Hepatocyte (in vitro differentiated cells): ENCODE measurements around the gene PPEF1. TPM values are rescaled to one million over a fixed set of nuclear protein-coding genes. Genes with fewer than 3 reads are reported as not detected.

Experiments used
- DNase-seq: peaks from one replicate; pipeline ENCODE4 v3.0.0-alpha.2; 2016; ENCODE audit warnings: low spot score
- H2AFZ ChIP-seq: fragments of 200-600 bp; sonication (generic); 2 replicates; pipeline ENCODE4 v1.6.0; 2016; ENCODE audit warnings: antibody characterized with exemption, mild to moderate bottlenecking
- H3K27ac ChIP-seq: fragments of 200-600 bp; sonication (generic); 2 replicates; pipeline ENCODE4 v1.5.1; 2016; ENCODE audit warnings: mild to moderate bottlenecking
- H3K27me3 ChIP-seq: fragments of 200-600 bp; sonication (generic); 2 replicates; pipeline ENCODE4 v1.6.1; 2016
- H3K36me3 ChIP-seq: fragments of 200-600 bp; sonication (generic); replicated peaks from 2 replicates; pipeline ENCODE4 v1.5.1; 2016; ENCODE audit warnings: low read depth; ENCODE audit not compliant: insufficient read depth
- H3K4me1 ChIP-seq: fragments of 200-600 bp; sonication (generic); 2 replicates; pipeline ENCODE4 v1.5.1; 2016; ENCODE audit warnings: mild to moderate bottlenecking, moderate library complexity; ENCODE audit not compliant: insufficient read depth
- H3K4me2 ChIP-seq: fragments of 200-600 bp; sonication (generic); 2 replicates; pipeline ENCODE4 v1.6.0; 2016
- H3K4me3 ChIP-seq: fragments of 200-600 bp; sonication (generic); 2 replicates; pipeline ENCODE4 v1.5.1; 2016; ENCODE audit warnings: mild to moderate bottlenecking
- H3K79me2 ChIP-seq: fragments of 200-600 bp; sonication (generic); 2 replicates; pipeline ENCODE4 v1.6.0; 2017; ENCODE audit warnings: mild to moderate bottlenecking
- H3K9me2 ChIP-seq: fragments of 200-600 bp; sonication (generic); replicated peaks from 2 replicates; pipeline ENCODE4 v1.6.0; 2017; ENCODE audit warnings: mild to moderate bottlenecking; ENCODE audit not compliant: insufficient read depth
- H3K9me3 ChIP-seq: fragments of 200-600 bp; sonication (generic); 2 replicates; pipeline ENCODE4 v1.5.1; 2016; ENCODE audit warnings: low read depth, mild to moderate bottlenecking
- H4K20me1 ChIP-seq: fragments of 200-600 bp; sonication (generic); 2 replicates; pipeline ENCODE4 v1.6.0; 2016; ENCODE audit warnings: mild to moderate bottlenecking; ENCODE audit not compliant: insufficient read depth, poor library complexity, severe bottlenecking
- EZH2 ChIP-seq: fragments of 200-600 bp; sonication (generic); IDR thresholded peaks from 2 replicates; pipeline ENCODE4 v1.6.1; 2016; ENCODE audit warnings: antibody characterized with exemption, mild to moderate bottlenecking, borderline replicate concordance
- EZH2phosphoT487 ChIP-seq: fragments of 200-600 bp; sonication (generic); IDR thresholded peaks from one replicate; pipeline ENCODE4 v1.6.1; 2018; ENCODE audit warnings: antibody characterized with exemption, mild to moderate bottlenecking, low read depth, moderate library complexity; ENCODE audit not compliant: unreplicated experiment, severe bottlenecking
- WGBS: methylation state at CpG from one replicate; pipeline ENCODE4 v1.1.6; 2016; ENCODE audit warnings: low lambda C conversion rate; ENCODE audit errors: missing lambda C conversion rate; 5-methylcytosine and 5-hydroxymethylcytosine counted together
- polyA plus RNA-seq: library from polyadenylated mRNA; unstranded; fragments of >200 nt; fragmentation: Nextera tagmentation; extraction: Ambion mirVana; gene quantifications from 2 replicates; pipeline ENCODE4 v1.2.1, GENCODE V29; 2016
- total RNA-seq: library from RNA; depleted of rRNA; stranded (reverse); fragments of >200 nt; gene quantifications from 2 replicates; pipeline ENCODE4 v1.2.3, GENCODE V29; 2014
- TF ChIP-seq, protein P1 (sequence below): fragments of 200-600 bp; sonication (generic); IDR thresholded peaks from 2 replicates; pipeline ENCODE4 v1.5.1; 2016; ENCODE audit warnings: antibody characterized with exemption, mild to moderate bottlenecking; ENCODE audit not compliant: poor library complexity

The PPEF1 gene
- total and polyA plus RNA-seq, 2 experiments from 2014 or later, result 0.22 to 3.1 TPM

DNA sequence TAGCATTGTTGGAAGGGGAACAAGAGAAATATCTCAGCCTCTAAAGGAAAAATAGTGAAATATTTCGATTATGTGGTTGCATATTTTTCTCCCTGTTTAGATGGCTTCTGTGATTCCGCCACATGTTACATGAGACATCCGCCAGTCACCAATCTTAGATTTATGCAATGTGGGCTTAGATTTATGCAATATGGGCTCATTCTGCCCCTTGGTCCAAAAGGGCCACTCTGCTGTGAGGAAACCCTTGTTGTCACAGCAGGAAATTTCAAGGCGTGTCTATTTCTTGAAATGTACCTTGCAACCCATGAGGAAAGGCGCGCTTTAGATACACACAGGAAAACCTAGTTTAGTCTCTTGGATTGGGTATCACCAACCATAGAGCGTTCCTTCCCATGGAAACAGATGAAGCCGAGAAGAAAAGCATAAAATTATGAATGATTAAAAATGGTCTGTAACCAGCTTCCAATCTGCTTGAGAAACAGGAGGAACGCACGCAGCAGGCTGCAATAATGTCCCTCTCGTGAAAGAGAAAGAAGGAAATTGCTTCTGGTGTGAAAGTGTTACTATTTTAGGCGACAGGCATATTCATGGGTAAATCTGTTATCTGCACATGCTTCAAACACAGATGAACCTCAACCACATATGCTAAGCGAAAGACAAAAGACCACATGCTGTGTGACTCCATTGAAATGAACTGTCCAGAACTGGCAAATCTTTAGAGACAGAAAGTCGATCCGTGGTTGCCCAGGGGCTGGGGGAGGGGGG lies 39.2 kb upstream of the PPEF1 start:
- no peaks in the 10 kb centered on the region for H3K27me3 ChIP-seq
- WGBS, result 89% methylated on average over 15 of the region's 15 CpGs
- H3K9me2 ChIP-seq, result no peaks in the 10 kb centered on the region
- H3K9me3 ChIP-seq, result no peaks in the 10 kb centered on the region
- DNase-seq, result no peak
- no peaks in the 10 kb centered on the region for H3K36me3 ChIP-seq
- no peaks in the 10 kb centered on the region for H3K4me1 ChIP-seq
- no peak overlapping the region for H2AFZ ChIP-seq
- H3K27ac ChIP-seq, result no peak overlapping the region
- no peaks in the 10 kb centered on the region for H3K79me2 ChIP-seq
- H3K4me2 ChIP-seq, result no peak overlapping the region
- no peaks in the 10 kb centered on the region for H4K20me1 ChIP-seq
- TF ChIP-seq EZH2 (no peak), EZH2phosphoT487 (no peak)
- TF ChIP-seq, protein P1, sequence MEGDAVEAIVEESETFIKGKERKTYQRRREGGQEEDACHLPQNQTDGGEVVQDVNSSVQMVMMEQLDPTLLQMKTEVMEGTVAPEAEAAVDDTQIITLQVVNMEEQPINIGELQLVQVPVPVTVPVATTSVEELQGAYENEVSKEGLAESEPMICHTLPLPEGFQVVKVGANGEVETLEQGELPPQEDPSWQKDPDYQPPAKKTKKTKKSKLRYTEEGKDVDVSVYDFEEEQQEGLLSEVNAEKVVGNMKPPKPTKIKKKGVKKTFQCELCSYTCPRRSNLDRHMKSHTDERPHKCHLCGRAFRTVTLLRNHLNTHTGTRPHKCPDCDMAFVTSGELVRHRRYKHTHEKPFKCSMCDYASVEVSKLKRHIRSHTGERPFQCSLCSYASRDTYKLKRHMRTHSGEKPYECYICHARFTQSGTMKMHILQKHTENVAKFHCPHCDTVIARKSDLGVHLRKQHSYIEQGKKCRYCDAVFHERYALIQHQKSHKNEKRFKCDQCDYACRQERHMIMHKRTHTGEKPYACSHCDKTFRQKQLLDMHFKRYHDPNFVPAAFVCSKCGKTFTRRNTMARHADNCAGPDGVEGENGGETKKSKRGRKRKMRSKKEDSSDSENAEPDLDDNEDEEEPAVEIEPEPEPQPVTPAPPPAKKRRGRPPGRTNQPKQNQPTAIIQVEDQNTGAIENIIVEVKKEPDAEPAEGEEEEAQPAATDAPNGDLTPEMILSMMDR, result no peak
- no peak overlapping the region for H3K4me3 ChIP-seq

DNA sequence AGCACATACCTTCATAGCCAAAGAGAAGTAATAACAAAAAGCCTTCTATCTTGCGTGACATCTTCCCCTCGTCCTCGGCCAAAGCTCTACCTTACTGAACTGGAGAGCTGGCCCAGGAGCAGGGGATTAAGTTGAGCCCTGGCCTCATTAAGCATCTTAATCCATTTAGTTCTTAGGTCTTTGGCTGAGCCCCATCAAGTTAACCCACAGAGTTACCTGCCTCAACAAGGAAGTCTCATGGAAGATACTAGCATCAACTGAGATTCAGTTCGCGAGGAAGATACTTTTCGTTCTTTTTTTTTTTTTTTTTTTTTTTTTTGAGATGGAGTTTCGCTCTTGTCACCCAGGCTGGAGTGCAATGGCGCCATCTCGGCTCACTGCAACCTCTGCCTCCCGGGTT lies 35.4 kb upstream of the PPEF1 start, which contains the start of gene RS1:
Gene RS1 (minus strand): TSS at position 101 of the 400 bp plus-strand sequence. CDS start 40 bp downstream, at position 61.
- DNase-seq, result no peak
- 85% methylated on average over 9 of the region's 10 CpGs for WGBS
- no peak within 1 kb of the TSS for H3K4me2 ChIP-seq
- no peak within 1 kb of the TSS for H2AFZ ChIP-seq
- TF ChIP-seq, protein P1, result no peak
- TF ChIP-seq EZH2 (no peak), EZH2phosphoT487 (no peak)
- no peaks in the 10 kb centered on the region for H4K20me1 ChIP-seq
- no peaks in the 10 kb centered on the region for H3K9me2 ChIP-seq
- H3K4me1 ChIP-seq, result no peaks in the 10 kb centered on the region
- no peaks in the 10 kb centered on the region for H3K79me2 ChIP-seq
- no peaks in the 10 kb centered on the region for H3K9me3 ChIP-seq
- H3K27me3 ChIP-seq, result no peaks in the 10 kb centered on the region
- no peak within 1 kb of the TSS for H3K4me3 ChIP-seq
- no peaks in the 10 kb centered on the region for H3K36me3 ChIP-seq
- H3K27ac ChIP-seq, result no peak within 1 kb of the TSS

DNA sequence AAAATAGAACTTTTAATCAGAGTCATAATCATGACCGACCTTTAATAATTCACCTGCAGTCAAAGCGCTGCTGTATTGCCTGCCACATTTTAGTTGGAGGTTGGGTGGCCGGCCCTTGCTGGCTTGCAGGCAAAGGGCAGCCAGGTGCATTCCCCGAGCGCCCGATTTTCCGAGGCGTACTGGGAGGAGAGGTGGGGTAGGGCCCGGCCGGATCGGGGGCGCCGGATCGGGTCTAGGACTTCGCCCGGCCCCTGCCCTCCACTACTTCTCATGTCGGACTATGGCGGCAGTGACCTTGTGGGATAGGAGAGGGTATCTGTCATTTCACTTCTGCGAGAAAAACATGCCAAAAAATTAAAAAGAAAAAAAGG lies 33.0 kb upstream of the PPEF1 start:
- Histone ChIP-seq H4K20me1 (no peaks in the 10 kb centered on the region), H3K9me2 (no peaks in the 10 kb centered on the region), H3K79me2 (no peaks in the 10 kb centered on the region), H3K27me3 (no peaks in the 10 kb centered on the region), H3K4me3 (peak overlapping the region; percentile 0), H3K36me3 (no peaks in the 10 kb centered on the region), H3K9me3 (no peaks in the 10 kb centered on the region), H3K4me1 (no peaks in the 10 kb centered on the region), H2AFZ (peak overlapping the region; percentile 53), H3K4me2 (peak overlapping the region; percentile 67), H3K27ac (peak overlapping the region; percentile 62)
- TF ChIP-seq EZH2 (no peak), EZH2phosphoT487 (no peak)
- TF ChIP-seq, protein P1, result no peak
- peak; percentile 19 for DNase-seq
- 49% methylated on average over 19 of the region's 19 CpGs for WGBS
